ENCODE data around the gene CAMTA1.

- TF ChIP-seq CTCF (IDR thresholded peaks at IDR 0.05; ENCODE audit: borderline replicate concordance, extremely low read depth, low read length, poor library complexity, severe bottlenecking) (no peak), EZH2 (IDR thresholded peaks at IDR 0.05; ENCODE audit: borderline replicate concordance, low read depth, low read length, severe bottlenecking) (no peak)
Observed at GRCh38 chr1:7369866-7370265, 584.6 kb downstream of the CAMTA1 start.

All from DND-41 (cell line).